ENCODE results near the gene CUL2. TPM values are rescaled to one million over a fixed set of nuclear protein-coding genes. Genes with fewer than 3 reads are reported as not detected.
A peak's percentile ranks its signal among the peaks of the same experiment; 100 is the strongest.

Gene CUL2

GRCh38 chr10:34960983-34961382, 129.2 kb downstream of the CUL2 start:
- H2BK15ac ChIP-seq (replicated peaks; ENCODE audit: low read depth) = no peak overlapping the region
- no peaks in the 10 kb centered on the region for H3K4me1 ChIP-seq (ENCODE audit: control insufficient read depth, low read depth, low read length)
- no peaks in the 10 kb centered on the region for H3K36me3 ChIP-seq (ENCODE audit: control insufficient read depth, insufficient read depth, low read length)
- no CpG with 5 or more reads among the region's 8 CpGs for WGBS (ENCODE audit: extremely low coverage, insufficient coverage, low lambda C conversion rate)
- no peak overlapping the region for H3K18ac ChIP-seq (ENCODE audit: low read length)
- no peak overlapping the region for H3K4ac ChIP-seq (ENCODE audit: low read depth, low read length)
- H3K9ac ChIP-seq (ENCODE audit: low read length) = no peak overlapping the region
- peak; percentile 56 for DNase-seq
- H3K23ac ChIP-seq (ENCODE audit: low read length) = no peak overlapping the region
- no peak overlapping the region for H3K4me3 ChIP-seq (ENCODE audit: low read length)
- no peak overlapping the region for H3K27ac ChIP-seq (ENCODE audit: low read depth, low read length)
- no peaks in the 10 kb centered on the region for H3K79me2 ChIP-seq (ENCODE audit: control insufficient read depth, insufficient read depth, low read length)
- H3K56ac ChIP-seq (ENCODE audit: low read length) = no peak overlapping the region
- no peak overlapping the region for H4K5ac ChIP-seq (ENCODE audit: low read length)
- no peak overlapping the region for H2BK120ac ChIP-seq (ENCODE audit: low read depth, low read length)
- no peak overlapping the region for H3K4me2 ChIP-seq (ENCODE audit: low read length)
- H3K79me1 ChIP-seq (ENCODE audit: low read length) = no peaks in the 10 kb centered on the region
- no peak overlapping the region for H2BK5ac ChIP-seq (ENCODE audit: low read length)
- H4K8ac ChIP-seq (ENCODE audit: low read depth, low read length) = no peak overlapping the region
- H2AK5ac ChIP-seq (ENCODE audit: low read length) = no peak overlapping the region
- H3K27me3 ChIP-seq (ENCODE audit: insufficient read depth, low read length, poor library complexity) = no peaks in the 10 kb centered on the region

- no peaks in the 10 kb centered on the region for H3K79me2 ChIP-seq (ENCODE audit: control insufficient read depth, insufficient read depth, low read length)
- no peak overlapping the region for H3K4me2 ChIP-seq (ENCODE audit: low read length)
- no peaks in the 10 kb centered on the region for H3K27me3 ChIP-seq (ENCODE audit: insufficient read depth, low read length, poor library complexity)
- DNase-seq = no peak
- no peak overlapping the region for H4K5ac ChIP-seq (ENCODE audit: low read length)
- H2BK120ac ChIP-seq (ENCODE audit: low read depth, low read length) = no peak overlapping the region
- no CpG with 5 or more reads among the region's 4 CpGs for WGBS (ENCODE audit: extremely low coverage, insufficient coverage, low lambda C conversion rate)
- H2AK5ac ChIP-seq (ENCODE audit: low read length) = no peak overlapping the region
- no peaks in the 10 kb centered on the region for H3K79me1 ChIP-seq (ENCODE audit: low read length)
- no peak overlapping the region for H3K4ac ChIP-seq (ENCODE audit: low read depth, low read length)
- H3K18ac ChIP-seq (ENCODE audit: low read length) = no peak overlapping the region
- H3K36me3 ChIP-seq (ENCODE audit: control insufficient read depth, insufficient read depth, low read length) = no peaks in the 10 kb centered on the region
- no peak overlapping the region for H3K9ac ChIP-seq (ENCODE audit: low read length)
- H2BK5ac ChIP-seq (ENCODE audit: low read length) = no peak overlapping the region
- no peak overlapping the region for H3K4me3 ChIP-seq (ENCODE audit: low read length)
- H4K8ac ChIP-seq (ENCODE audit: low read depth, low read length) = no peak overlapping the region
- no peaks in the 10 kb centered on the region for H3K4me1 ChIP-seq (ENCODE audit: control insufficient read depth, low read depth, low read length)
- H3K56ac ChIP-seq (ENCODE audit: low read length) = no peak overlapping the region
- no peak overlapping the region for H2BK15ac ChIP-seq (replicated peaks; ENCODE audit: low read depth)
- H3K27ac ChIP-seq (ENCODE audit: low read depth, low read length) = no peak overlapping the region
- H3K23ac ChIP-seq (ENCODE audit: low read length) = no peak overlapping the region
Measured at GRCh38 chr10:34959786-34960185, 130.4 kb downstream of the CUL2 start.

- Histone ChIP-seq H2BK15ac (replicated peaks; ENCODE audit: low read depth) (no peak overlapping the region), H3K56ac (ENCODE audit: low read length) (no peak overlapping the region), H2AK5ac (ENCODE audit: low read length) (no peak overlapping the region), H3K79me1 (ENCODE audit: low read length) (no peaks in the 10 kb centered on the region), H3K4me1 (ENCODE audit: control insufficient read depth, low read depth, low read length) (no peaks in the 10 kb centered on the region), H4K8ac (ENCODE audit: low read depth, low read length) (no peak overlapping the region), H2BK120ac (ENCODE audit: low read depth, low read length) (no peak overlapping the region), H3K36me3 (ENCODE audit: control insufficient read depth, insufficient read depth, low read length) (no peaks in the 10 kb centered on the region), H3K4me2 (ENCODE audit: low read length) (no peak overlapping the region), H3K9ac (ENCODE audit: low read length) (no peak overlapping the region), H3K23ac (ENCODE audit: low read length) (no peak overlapping the region), H3K79me2 (ENCODE audit: control insufficient read depth, insufficient read depth, low read length) (no peaks in the 10 kb centered on the region), H3K4ac (ENCODE audit: low read depth, low read length) (no peak overlapping the region), H4K5ac (ENCODE audit: low read length) (no peak overlapping the region), H3K27me3 (ENCODE audit: insufficient read depth, low read length, poor library complexity) (no peaks in the 10 kb centered on the region), H3K4me3 (ENCODE audit: low read length) (no peak overlapping the region), H2BK5ac (ENCODE audit: low read length) (no peak overlapping the region), H3K18ac (ENCODE audit: low read length) (no peak overlapping the region), H3K27ac (ENCODE audit: low read depth, low read length) (no peak overlapping the region)
- DNase-seq = no peak
- no CpG with 5 or more reads among the region's 9 CpGs for WGBS (ENCODE audit: extremely low coverage, insufficient coverage, low lambda C conversion rate)
Measured at GRCh38 chr10:34959321-34959720, 130.8 kb downstream of the CUL2 start.

Small RNAs within 50 kb of the gene (small RNA-seq; reads per million reads assigned to genes)
- gene MIR3611 (ENCODE audit: insufficient read depth) = 0.72 reads per million
- gene RNU7-77P (ENCODE audit: insufficient read depth) = not detected
